HTR-8/SVneo (cell line): ENCODE results near the gene SORL1.
A peak's percentile ranks its signal among the peaks of the same experiment; 100 is the strongest.

Experiments used
- DNase-seq: peaks from one replicate; pipeline ENCODE4 v3.0.0; 2011; ENCODE audit warnings: low spot score, mixed read lengths; ENCODE audit not compliant: insufficient read length
- FAIRE-seq: peaks from 2 replicates; lab custom pipeline; 2011; peaks lifted over from hg19 to GRCh38; lab: Jason Lieb, UNC

The SORL1 gene

DNA sequence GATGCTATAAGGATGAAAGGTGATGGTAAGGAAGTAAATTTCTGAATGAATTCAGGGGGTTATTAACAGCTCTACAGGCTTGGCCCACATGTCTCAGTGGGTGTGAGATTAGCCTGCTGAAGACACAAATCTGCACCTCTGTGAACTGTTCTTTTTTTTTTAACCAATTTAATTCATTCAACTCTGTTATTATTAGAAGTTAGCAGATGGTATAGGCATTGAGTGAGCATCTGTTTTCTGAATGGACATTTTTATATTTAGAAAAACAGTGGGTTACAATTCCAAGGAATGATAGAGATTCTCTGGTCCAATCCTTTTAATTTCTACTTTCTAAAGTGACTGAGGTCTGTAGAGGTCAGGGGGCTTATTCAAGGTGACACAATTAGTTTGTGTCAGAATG, 122.7 kb downstream of the SORL1 start:
- FAIRE-seq (no peak), DNase-seq (no peak)

DNA sequence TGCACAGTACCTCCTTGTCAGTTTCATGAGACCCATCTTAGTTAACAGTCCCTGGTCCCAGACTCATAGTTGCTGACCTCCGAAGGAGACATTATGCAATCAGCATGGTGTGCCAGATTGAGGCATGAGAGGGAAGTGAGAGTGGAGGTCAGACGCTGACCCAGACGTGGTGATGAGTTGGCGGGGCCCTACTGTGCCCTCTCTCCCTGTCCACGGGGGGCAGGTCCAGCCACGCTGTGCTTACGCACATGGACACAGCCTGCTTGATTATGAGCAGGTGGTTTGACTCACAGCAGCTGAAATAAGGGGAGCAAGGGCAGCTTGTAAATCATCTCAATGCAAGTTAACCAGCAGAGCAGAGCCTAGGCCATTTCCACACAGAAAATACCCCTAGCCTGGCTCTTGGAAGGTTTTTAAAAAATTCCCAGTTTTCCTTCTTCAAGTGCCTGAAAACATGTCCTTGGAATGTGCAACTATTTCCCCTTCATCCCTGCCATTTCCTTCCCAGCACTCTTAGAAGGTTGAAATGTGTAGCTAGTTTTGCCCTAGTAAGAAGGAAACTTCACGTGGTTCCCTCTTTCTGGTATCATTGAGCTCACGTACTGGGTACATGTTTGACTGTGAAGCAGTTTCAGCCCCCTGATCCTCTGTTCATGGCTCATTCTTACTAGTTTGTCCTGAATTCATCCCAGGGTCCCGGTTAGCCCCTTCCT, 123.3 kb downstream of the SORL1 start:
- DNase-seq (no peak), FAIRE-seq (no peak)

GRCh38 chr11:121575963-121576290, 123.8 kb downstream of the SORL1 start:
- no peak for DNase-seq
- no peak for FAIRE-seq

DNA sequence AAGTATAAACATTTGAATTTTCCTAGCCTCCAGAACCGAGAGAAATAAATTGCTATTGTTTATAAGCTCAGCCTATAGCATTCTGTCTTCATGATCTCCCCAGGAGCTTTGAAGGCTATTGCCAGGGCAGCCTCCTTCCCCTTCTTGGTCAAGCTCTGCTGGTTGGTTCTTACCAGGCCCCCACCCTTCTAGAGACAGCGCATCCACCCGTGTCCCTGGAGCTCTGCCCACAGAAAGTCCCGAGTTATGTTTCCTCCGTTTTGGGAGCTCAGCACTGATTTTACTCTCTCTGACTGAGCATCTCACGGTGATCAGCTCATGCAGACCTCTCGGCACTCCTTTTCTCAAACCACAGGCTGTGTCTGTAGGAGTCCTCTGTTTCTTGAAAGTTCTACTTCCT, 124.4 kb downstream of the SORL1 start:
- FAIRE-seq (no peak), DNase-seq (no peak)

- FAIRE-seq (no peak), DNase-seq (no peak)
Observed at GRCh38 chr11:121577106-121577848, 125.2 kb downstream of the SORL1 start.

DNA sequence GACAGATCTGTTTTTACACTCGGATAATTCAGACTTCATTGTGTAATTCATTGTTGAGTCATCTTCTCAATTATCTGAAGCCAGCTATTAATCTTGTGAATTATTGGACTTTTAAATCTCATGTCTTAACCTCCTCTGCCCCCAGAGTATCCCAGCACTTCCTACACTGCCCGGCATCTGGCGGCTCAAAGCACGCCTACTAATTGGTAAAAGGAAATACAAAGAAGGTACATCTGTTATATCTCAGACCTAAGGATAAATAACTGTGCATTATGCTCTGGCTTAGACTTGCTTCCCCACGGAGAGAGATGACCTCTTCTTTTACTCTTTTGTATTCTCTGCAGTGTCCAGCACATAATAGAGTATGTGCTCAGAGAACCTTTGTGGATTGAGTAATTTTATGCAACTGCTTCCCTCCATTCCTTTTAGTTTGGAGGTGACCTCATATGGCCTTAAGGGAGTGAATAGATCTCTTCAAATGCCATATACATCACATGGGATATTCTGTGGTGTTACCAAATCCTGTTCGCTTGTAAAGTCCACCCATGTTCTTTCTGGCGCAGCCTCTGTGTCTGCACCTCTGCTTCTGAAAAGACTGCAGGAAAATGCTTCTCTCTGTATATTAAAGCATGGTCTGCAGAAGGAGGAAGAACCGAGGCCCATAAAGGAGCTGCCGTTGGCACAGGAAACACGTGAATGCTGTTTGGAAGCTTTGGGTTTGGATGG, 126.3 kb downstream of the SORL1 start:
- FAIRE-seq (no peak), DNase-seq (no peak)

DNA sequence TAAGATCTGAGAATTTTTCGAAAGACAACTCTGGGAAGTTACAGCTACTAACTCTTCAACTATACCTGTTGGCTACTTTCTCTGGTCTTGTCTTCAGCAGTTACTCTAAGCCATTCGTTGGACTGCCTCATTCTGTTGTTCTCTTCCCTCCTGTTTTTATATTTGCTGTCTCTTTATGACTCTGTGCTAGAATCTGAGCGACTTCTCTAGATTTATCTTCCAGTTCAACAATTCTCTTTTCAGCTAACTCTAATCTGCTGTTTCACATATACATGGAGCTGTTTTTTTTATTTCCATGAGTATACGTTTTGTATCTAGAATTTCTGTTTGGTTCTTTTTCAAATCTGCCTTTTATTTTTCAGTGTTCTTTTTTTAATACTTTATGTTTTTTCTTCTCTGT, 128.0 kb downstream of the SORL1 start:
- DNase-seq (no peak), FAIRE-seq (no peak)

DNA sequence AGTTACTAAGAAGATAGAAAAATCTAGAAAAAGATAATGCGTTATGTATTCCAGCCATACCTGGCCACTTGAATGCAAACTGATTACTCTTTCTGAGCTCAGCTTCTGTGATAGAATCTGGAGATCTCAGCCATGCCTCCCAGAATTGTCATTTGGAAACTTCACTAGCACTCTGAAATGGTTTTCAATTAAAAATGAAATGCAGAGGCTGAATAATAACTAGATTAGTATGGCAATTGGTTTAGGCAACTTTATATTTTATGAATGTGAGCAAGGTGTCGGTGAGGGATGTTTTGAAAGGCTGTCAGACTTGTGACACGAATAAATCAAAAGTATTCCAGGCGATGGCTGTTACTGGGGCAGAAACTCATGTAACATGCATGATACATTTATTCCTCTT, 129.5 kb downstream of the SORL1 start:
- DNase-seq (no peak), FAIRE-seq (no peak)

- FAIRE-seq (no peak), DNase-seq (no peak)
Observed at GRCh38 chr11:121582296-121582695, 130.2 kb downstream of the SORL1 start.

DNA sequence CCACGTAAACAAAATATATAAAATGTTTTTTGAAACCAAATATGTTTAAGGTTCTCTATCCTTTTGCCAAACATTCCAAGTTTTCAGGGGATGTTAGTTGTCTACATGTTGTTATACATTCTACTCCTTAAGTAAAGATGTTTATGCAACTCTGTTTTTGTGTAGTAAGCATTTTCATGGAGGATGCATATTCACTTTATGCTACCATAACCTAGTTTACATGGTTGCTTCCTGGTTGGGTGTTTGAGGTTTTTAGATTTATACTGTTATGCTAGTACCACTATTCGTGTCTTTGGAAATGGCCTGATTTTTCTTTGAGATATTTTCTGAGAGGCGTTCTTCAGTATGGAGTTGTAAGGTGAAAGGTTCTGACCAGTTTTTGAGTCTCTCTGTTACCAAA, 131.7 kb downstream of the SORL1 start:
- FAIRE-seq, result no peak
- no peak for DNase-seq

- no peak for FAIRE-seq
Observed at GRCh38 chr11:121586750-121587149, 134.6 kb downstream of the SORL1 start.

DNA sequence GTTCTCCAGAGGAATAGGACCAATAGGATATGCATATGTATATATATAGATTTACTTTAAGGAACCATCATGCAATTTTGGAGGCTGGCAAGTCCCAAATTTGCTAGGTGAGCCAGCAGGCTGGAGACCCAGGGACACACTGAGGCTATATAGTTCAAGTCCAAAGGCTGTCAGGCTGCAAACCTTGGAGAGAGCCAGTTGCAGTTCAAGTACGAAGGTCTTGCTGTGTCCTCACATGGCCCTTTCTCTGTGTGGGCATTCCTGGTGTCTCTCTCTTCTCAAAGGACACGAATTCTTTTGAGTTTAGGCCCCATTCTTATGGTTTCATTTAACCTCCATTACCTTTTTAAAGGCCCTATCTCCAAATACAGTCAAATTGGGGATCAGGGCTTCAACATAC, 135.1 kb downstream of the SORL1 start:
- no peak for DNase-seq
- no peak for FAIRE-seq

More at GRCh38 chr11:121586750-121587149, 134.6 kb downstream of the SORL1 start:
- DNase-seq, result no peak

DNA sequence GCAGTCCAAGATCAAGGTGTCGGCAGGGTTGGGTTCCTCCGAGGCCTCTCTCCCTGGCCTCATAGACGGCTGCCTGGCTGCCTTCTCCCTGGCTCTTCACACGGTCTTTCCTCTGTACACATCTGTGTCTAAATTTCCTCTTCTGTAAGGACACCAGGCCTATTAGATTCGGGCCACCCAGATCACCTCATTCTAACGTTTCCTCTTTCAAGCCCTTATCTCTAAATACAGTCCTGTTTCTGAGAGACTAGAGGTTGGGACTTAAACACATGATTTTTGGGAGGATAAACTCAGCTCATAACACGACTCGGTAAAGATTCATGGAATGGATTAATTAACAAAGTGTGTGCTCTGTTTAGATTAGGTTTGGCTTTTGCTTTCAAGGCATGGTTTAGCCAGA, 136.6 kb downstream of the SORL1 start:
- FAIRE-seq (no peak), DNase-seq (no peak)

- no peak for DNase-seq
- FAIRE-seq, result no peak
Observed at GRCh38 chr11:121589946-121590537, 137.9 kb downstream of the SORL1 start.

DNA sequence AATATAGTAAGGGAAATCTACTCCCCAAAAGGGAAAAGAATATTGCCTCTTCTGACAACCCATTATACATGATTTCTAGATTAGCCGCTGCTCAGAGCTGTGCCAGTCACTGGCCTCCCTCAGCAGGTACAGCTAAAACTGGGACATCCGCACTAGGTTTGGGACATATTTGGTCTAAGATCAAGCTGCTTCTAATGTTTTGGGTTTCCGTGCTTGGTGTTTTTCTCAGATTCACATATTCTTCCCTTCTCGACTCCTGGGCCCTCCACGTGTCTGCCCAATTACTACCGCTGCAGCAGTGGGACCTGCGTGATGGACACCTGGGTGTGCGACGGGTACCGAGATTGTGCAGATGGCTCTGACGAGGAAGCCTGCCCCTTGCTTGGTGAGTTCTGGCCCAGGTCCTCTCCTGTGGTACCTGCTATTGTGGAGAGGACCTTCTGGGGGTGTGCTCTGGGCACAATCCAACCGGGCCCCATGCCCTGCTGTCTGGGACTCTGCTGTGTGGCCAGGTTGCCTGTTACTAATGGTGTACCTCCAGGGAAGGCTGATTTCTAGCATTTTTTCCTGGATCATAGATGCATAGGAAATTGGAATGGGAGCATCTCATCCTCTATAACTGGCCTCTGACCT, 138.8 kb downstream of the SORL1 start:
- DNase-seq (no peak), FAIRE-seq (no peak)

DNA sequence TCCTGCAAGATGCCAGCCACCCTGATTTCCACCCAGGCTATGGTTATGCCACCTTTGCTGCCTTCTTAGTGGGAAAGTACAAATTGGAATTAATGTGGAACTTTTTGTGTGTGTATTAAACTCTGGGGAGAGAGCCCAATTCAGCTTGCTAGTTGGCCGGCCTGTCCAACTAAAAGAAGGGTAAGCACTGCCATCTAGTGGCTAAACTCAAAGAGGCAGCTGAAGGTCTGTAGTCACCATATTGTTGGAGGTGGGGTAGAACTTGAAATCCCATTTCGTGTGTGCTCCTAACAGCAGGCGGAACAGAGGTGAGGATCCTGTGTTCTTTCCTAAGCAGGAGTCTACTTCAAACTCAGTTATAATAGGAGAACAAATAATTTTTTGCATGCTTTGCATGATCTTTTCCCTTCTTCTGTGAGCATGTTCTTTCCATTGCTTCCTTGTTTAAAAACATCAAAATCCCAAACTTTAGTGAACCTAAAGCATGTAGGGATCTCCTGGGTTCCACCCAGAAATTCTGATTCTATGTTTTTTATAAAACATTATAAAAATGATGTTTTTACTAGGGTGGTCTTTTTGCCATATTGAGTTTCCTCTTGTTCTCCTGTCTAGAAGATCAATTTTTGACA, 139.4 kb downstream of the SORL1 start:
- peak; percentile 75 for FAIRE-seq
- peak; percentile 66 for DNase-seq

GRCh38 chr11:121592708-121593107, 140.6 kb downstream of the SORL1 start:
- FAIRE-seq (no peak), DNase-seq (no peak)

- FAIRE-seq (peak; percentile 79), DNase-seq (peak; percentile 84)
Observed at GRCh38 chr11:121595717-121596161, 143.6 kb downstream of the SORL1 start.

DNA sequence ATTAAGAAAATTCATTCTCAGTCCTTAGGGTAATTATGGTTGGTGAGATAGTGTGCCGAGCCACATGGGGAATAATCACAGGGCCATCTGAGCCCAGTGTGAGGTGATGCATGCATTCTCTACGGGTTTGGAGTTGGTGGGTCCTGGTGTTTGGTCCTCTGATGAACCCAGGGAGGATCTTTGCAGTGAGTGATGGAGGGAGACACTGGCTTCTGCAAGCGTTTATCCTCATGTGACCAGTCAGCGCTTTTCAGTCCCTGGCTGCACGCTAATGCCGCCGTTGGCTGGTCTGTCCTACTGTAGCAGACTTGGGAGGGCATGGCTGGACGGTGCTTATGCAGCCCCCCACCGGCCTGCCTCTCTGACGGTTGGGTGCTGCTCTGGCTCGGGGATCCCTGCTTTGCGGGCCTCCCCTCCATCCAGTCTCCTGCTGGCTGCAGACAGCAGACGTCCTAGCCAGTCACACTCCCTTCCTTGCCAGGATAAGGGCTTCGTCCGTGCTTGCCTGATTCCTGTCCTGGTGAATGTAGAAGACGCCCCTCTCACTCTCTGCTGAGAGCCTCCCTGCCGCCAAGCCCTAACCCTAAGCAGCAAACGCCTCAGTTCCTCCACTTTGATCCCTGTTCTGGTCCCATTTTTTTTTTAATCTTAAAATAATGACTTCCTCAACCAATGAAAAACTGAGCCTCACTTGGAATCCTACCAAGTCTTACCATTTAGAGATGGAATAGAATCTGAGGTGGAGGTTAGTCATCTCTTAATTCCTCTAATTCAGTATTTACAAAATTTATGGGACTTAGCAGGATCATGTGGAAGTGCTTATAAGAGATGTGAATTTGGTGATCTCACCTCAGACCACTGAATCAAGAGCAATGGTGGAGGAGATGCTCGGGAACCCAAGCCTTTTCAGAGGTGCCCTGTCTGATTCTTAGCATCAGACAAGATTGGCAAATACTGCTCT, 144.4 kb downstream of the SORL1 start:
- FAIRE-seq, result no peak
- DNase-seq, result peak; percentile 14
